Measurements from ENCODE around the gene TULP4.

The TULP4 gene

GRCh38 chr6:158270389-158271127 is 41.7 kb upstream of the TULP4 start:
- Histone ChIP-seq H3K4me1 (ENCODE audit: insufficient read depth, low read length, poor library complexity, severe bottlenecking) (no peaks in the 10 kb centered on the region), H3K9me2 (replicated peaks; ENCODE audit: low read depth, low read length) (no peaks in the 10 kb centered on the region), H3K79me2 (ENCODE audit: insufficient read depth, low read length) (no peaks in the 10 kb centered on the region), H3K27me3 (ENCODE audit: insufficient read depth, low read length, poor library complexity, severe bottlenecking) (no peaks in the 10 kb centered on the region), H3K4me2 (ENCODE audit: low read depth, low read length, poor library complexity, severe bottlenecking) (no peak overlapping the region), H3K9me3 (ENCODE audit: insufficient read depth, low read depth, low read length) (no peaks in the 10 kb centered on the region), H3K4me3 (ENCODE audit: low read length, poor library complexity, severe bottlenecking) (no peak overlapping the region), H4K20me1 (ENCODE audit: insufficient read depth, low read length, poor library complexity, severe bottlenecking) (no peaks in the 10 kb centered on the region), H2AFZ (ENCODE audit: low read length) (no peak overlapping the region), H3F3A (ENCODE audit: low read depth) (no peaks in the 10 kb centered on the region), H3K36me3 (ENCODE audit: insufficient read depth, low read length) (no peaks in the 10 kb centered on the region), H3K9ac (ENCODE audit: low read depth, low read length, poor library complexity, severe bottlenecking) (no peak overlapping the region)
- no peak for TF ChIP-seq EZH2phosphoT487 (IDR thresholded peaks at IDR 0.05; ENCODE audit: borderline replicate concordance)
- TF ChIP-seq, protein P1, sequence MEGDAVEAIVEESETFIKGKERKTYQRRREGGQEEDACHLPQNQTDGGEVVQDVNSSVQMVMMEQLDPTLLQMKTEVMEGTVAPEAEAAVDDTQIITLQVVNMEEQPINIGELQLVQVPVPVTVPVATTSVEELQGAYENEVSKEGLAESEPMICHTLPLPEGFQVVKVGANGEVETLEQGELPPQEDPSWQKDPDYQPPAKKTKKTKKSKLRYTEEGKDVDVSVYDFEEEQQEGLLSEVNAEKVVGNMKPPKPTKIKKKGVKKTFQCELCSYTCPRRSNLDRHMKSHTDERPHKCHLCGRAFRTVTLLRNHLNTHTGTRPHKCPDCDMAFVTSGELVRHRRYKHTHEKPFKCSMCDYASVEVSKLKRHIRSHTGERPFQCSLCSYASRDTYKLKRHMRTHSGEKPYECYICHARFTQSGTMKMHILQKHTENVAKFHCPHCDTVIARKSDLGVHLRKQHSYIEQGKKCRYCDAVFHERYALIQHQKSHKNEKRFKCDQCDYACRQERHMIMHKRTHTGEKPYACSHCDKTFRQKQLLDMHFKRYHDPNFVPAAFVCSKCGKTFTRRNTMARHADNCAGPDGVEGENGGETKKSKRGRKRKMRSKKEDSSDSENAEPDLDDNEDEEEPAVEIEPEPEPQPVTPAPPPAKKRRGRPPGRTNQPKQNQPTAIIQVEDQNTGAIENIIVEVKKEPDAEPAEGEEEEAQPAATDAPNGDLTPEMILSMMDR (conservative IDR thresholded peaks at IDR 0.05; ENCODE audit: low read length) = no peak

- H3K79me2 ChIP-seq (ENCODE audit: insufficient read depth, low read length) = no peaks in the 10 kb centered on the region
- no peaks in the 10 kb centered on the region for H3K27me3 ChIP-seq (ENCODE audit: insufficient read depth, low read length, poor library complexity, severe bottlenecking)
- no peak overlapping the region for H3K4me2 ChIP-seq (ENCODE audit: low read depth, low read length, poor library complexity, severe bottlenecking)
- H3K9me2 ChIP-seq (replicated peaks; ENCODE audit: low read depth, low read length) = no peaks in the 10 kb centered on the region
- TF ChIP-seq, protein P1 (conservative IDR thresholded peaks at IDR 0.05; ENCODE audit: low read length) = no peak
- no peak for TF ChIP-seq EZH2phosphoT487 (IDR thresholded peaks at IDR 0.05; ENCODE audit: borderline replicate concordance)
- H3K36me3 ChIP-seq (ENCODE audit: insufficient read depth, low read length) = no peaks in the 10 kb centered on the region
- H4K20me1 ChIP-seq (ENCODE audit: insufficient read depth, low read length, poor library complexity, severe bottlenecking) = no peaks in the 10 kb centered on the region
- H3K9me3 ChIP-seq (ENCODE audit: insufficient read depth, low read depth, low read length) = no peaks in the 10 kb centered on the region
- H3K4me1 ChIP-seq (ENCODE audit: insufficient read depth, low read length, poor library complexity, severe bottlenecking) = no peaks in the 10 kb centered on the region
- no peak overlapping the region for H3K9ac ChIP-seq (ENCODE audit: low read depth, low read length, poor library complexity, severe bottlenecking)
- no peak overlapping the region for H2AFZ ChIP-seq (ENCODE audit: low read length)
- H3K4me3 ChIP-seq (ENCODE audit: low read length, poor library complexity, severe bottlenecking) = no peak overlapping the region
- H3F3A ChIP-seq (ENCODE audit: low read depth) = no peaks in the 10 kb centered on the region
Measured at GRCh38 chr6:158272324-158272723, 39.9 kb upstream of the TULP4 start.

- Histone ChIP-seq H3K79me2 (ENCODE audit: insufficient read depth, low read length) (no peaks in the 10 kb centered on the region), H3K4me2 (ENCODE audit: low read depth, low read length, poor library complexity, severe bottlenecking) (no peak overlapping the region), H2AFZ (ENCODE audit: low read length) (no peak overlapping the region), H3K36me3 (ENCODE audit: insufficient read depth, low read length) (no peaks in the 10 kb centered on the region), H3F3A (ENCODE audit: low read depth) (no peaks in the 10 kb centered on the region), H4K20me1 (ENCODE audit: insufficient read depth, low read length, poor library complexity, severe bottlenecking) (no peaks in the 10 kb centered on the region), H3K27me3 (ENCODE audit: insufficient read depth, low read length, poor library complexity, severe bottlenecking) (no peaks in the 10 kb centered on the region), H3K4me3 (ENCODE audit: low read length, poor library complexity, severe bottlenecking) (no peak overlapping the region), H3K9ac (ENCODE audit: low read depth, low read length, poor library complexity, severe bottlenecking) (no peak overlapping the region), H3K4me1 (ENCODE audit: insufficient read depth, low read length, poor library complexity, severe bottlenecking) (peaks cover 1% of the 10 kb centered on the region), H3K9me2 (replicated peaks; ENCODE audit: low read depth, low read length) (no peaks in the 10 kb centered on the region), H3K9me3 (ENCODE audit: insufficient read depth, low read depth, low read length) (no peaks in the 10 kb centered on the region)
- TF ChIP-seq, protein P1 (conservative IDR thresholded peaks at IDR 0.05; ENCODE audit: low read length) = no peak
- TF ChIP-seq EZH2phosphoT487 (IDR thresholded peaks at IDR 0.05; ENCODE audit: borderline replicate concordance) = no peak
Measured at GRCh38 chr6:158278004-158278403, 34.3 kb upstream of the TULP4 start.

Measured in Loucy (cell line).